GM23248 (cell line): ENCODE results near the gene CEP164.

Experiments
- EZH2 ChIP-seq: fragments of 200-600 bp; sonication (generic); IDR thresholded peaks from 2 replicates; pipeline ENCODE4 v1.6.1; 2018; ENCODE audit warnings: antibody characterized with exemption, mild to moderate bottlenecking; ENCODE audit not compliant: insufficient read depth, poor library complexity, severe bottlenecking
- EZH2phosphoT487 ChIP-seq: fragments of 200-600 bp; sonication (generic); IDR thresholded peaks from 2 replicates; pipeline ENCODE4 v1.6.1; 2018; ENCODE audit warnings: antibody characterized with exemption, moderate library complexity, mild to moderate bottlenecking, low read depth; ENCODE audit not compliant: insufficient read depth

GRCh38 chr11:117394221-117394925, 66.7 kb downstream of the CEP164 start:
- TF ChIP-seq EZH2 (no peak), EZH2phosphoT487 (no peak)
